HG02852 (cell line): ENCODE results near the gene CCDC3.

ENCODE experiments used
- ATAC-seq: cut with Tn5 transposase; IDR thresholded peaks from one replicate; pipeline ENCODE4 v1.9.1; 2021; ENCODE audit warnings: mild to moderate bottlenecking, moderate library complexity; ENCODE audit not compliant: unreplicated experiment

CCDC3 gene

GRCh38 chr10:12847361-12847975 is 154.0 kb downstream of the CCDC3 start:
- ATAC-seq, result no peak

- ATAC-seq, result no peak
These were observed 154.8 kb downstream of the CCDC3 start for GRCh38 chr10:12846718-12847117.
